ENCODE measurements around the gene PARM1.

DNA sequence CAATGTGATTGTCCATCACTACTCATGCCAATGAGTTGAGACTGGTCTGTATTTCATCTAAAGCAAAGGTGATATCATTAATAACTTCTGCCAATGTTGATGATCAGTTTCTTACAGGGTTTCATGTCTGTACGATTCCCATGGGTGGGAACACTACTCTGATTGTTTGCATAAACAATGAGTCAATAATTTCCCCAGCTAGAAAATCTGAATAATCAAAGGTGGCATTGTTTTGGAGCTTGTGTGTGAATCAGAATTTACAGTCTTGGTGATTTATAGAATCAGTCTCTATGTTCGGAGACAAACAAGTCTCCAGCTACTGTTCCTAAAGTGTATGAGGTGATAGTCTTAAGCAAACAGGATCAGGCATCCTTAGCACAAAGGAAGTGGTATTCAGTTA lies 35.5 kb upstream of the PARM1 start:
- TF ChIP-seq MYC (IDR thresholded peaks at IDR 0.05; ENCODE audit: low read depth, low read length) = no peak
- no peak for TF ChIP-seq MYC (CRISPR knock-in tag; IDR thresholded peaks at IDR 0.05; ENCODE audit: borderline replicate concordance, low read depth)
- TF ChIP-seq, protein P1, sequence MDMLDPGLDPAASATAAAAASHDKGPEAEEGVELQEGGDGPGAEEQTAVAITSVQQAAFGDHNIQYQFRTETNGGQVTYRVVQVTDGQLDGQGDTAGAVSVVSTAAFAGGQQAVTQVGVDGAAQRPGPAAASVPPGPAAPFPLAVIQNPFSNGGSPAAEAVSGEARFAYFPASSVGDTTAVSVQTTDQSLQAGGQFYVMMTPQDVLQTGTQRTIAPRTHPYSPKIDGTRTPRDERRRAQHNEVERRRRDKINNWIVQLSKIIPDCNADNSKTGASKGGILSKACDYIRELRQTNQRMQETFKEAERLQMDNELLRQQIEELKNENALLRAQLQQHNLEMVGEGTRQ (CRISPR knock-in tag; IDR thresholded peaks at IDR 0.05) = no peak
- TF ChIP-seq THRB (CRISPR knock-in tag; conservative IDR thresholded peaks at IDR 0.05) = no peak
- TF ChIP-seq, protein P2, sequence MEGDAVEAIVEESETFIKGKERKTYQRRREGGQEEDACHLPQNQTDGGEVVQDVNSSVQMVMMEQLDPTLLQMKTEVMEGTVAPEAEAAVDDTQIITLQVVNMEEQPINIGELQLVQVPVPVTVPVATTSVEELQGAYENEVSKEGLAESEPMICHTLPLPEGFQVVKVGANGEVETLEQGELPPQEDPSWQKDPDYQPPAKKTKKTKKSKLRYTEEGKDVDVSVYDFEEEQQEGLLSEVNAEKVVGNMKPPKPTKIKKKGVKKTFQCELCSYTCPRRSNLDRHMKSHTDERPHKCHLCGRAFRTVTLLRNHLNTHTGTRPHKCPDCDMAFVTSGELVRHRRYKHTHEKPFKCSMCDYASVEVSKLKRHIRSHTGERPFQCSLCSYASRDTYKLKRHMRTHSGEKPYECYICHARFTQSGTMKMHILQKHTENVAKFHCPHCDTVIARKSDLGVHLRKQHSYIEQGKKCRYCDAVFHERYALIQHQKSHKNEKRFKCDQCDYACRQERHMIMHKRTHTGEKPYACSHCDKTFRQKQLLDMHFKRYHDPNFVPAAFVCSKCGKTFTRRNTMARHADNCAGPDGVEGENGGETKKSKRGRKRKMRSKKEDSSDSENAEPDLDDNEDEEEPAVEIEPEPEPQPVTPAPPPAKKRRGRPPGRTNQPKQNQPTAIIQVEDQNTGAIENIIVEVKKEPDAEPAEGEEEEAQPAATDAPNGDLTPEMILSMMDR (IDR thresholded peaks at IDR 0.05 in 2 of 3, conservative IDR thresholded peaks at IDR 0.05 in 1 of 3; ENCODE audit: insufficient read depth in 2 of 3, low read depth in 1 of 3, low read length in 3 of 3) = no peak
- no peak for TF ChIP-seq ZNF124 (CRISPR knock-in tag; IDR thresholded peaks at IDR 0.05)
- TF ChIP-seq CREM (IDR thresholded peaks at IDR 0.05; ENCODE audit: low read depth) = no peak
- no peak for TF ChIP-seq ZEB2 (IDR thresholded peaks at IDR 0.05)
- TF ChIP-seq POLR2A (conservative IDR thresholded peaks at IDR 0.05) = no peak
- TF ChIP-seq ZBTB8A (IDR thresholded peaks at IDR 0.05; ENCODE audit: partially characterized antibody) = no peak
- TF ChIP-seq SIN3A (IDR thresholded peaks at IDR 0.05; ENCODE audit: borderline replicate concordance in 2 of 2, control insufficient read depth in 1 of 2, low read depth in 2 of 2, low read length in 2 of 2) = no peak
